Thyroid gland (tissue), 4 donors: ENCODE measurements around the gene TFAP2C.

Experiments
- POLR2A ChIP-seq, 2 donors: fragments of 450-650 bp; IDR thresholded peaks; one replicate each; pipeline ENCODE4 v1.6.1; 2017; ENCODE audit warnings: antibody characterized with exemption in 2 of 2, mild to moderate bottlenecking in 2 of 2, moderate library complexity in 1 of 2
- TF ChIP-seq, protein P1 (sequence below), 6 experiments: fragments of 200-600 bp in 3 of 6; fragments of 450-650 bp in 3 of 6; sonication (generic) in 3 of 6; IDR thresholded peaks; one replicate each; pipeline ENCODE4 v1.5.1; 2016 to 2019; ENCODE audit warnings: antibody characterized with exemption in 6 of 6, mild to moderate bottlenecking in 2 of 6, inconsistent platforms in 1 of 6, moderate library complexity in 1 of 6

DNA sequence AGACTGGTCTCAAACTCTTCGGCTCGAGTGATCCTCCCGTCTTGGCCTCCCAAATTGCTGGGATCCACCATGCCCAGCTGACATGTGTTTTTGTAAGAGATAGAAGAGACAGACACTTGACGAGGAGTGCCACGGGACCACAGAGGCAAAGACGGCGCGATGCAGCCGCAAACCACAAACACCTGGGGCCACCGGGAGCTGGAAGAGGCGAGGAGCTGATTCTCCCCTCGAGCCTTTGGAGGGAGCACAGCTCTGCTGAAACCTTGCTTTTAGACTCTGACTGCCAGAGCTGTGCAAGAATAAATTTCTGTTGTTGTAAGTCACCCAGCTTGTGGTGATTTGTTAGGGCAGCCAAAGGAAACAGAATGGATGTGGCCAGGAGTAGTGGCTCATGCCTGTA lies 46.9 kb downstream of the TFAP2C start:
- TF ChIP-seq, protein P1, sequence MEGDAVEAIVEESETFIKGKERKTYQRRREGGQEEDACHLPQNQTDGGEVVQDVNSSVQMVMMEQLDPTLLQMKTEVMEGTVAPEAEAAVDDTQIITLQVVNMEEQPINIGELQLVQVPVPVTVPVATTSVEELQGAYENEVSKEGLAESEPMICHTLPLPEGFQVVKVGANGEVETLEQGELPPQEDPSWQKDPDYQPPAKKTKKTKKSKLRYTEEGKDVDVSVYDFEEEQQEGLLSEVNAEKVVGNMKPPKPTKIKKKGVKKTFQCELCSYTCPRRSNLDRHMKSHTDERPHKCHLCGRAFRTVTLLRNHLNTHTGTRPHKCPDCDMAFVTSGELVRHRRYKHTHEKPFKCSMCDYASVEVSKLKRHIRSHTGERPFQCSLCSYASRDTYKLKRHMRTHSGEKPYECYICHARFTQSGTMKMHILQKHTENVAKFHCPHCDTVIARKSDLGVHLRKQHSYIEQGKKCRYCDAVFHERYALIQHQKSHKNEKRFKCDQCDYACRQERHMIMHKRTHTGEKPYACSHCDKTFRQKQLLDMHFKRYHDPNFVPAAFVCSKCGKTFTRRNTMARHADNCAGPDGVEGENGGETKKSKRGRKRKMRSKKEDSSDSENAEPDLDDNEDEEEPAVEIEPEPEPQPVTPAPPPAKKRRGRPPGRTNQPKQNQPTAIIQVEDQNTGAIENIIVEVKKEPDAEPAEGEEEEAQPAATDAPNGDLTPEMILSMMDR (IDR thresholded peaks at IDR 0.05) = no peak
- no peak for TF ChIP-seq POLR2A (IDR thresholded peaks at IDR 0.05)
